ENCODE measurements around the gene DOK7.

DNA sequence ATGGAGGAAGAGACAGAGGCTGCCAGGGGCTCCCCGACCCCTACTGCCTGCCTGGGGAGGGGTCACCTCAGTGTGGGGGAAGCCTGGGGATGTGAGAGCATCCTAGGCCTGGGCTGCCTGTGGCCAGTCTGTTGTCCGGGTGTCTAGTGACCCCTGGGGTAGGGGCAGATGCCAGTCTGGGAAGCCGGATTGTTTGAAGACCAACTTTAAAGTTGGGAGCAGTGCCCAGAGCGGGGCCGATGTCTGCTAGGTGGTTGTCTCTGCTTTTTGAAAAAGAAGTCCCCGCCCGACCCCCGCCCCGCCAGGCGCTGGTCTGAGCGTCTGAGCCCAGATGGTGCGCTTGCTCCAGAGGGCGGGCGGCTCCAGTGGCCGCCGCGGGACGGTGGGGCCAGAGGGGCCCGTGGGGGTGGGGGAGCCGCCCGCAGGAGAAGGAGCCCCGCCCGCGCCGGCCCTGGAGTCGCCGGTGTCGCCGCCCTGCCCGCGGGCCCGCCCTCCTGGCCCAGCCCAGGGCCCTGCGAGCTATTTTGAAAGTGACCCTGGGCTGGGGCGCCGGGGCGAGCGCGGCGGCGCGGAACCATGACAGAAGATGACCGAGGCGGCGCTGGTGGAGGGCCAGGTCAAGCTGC is at the start of gene DOK7:
- TF ChIP-seq, protein P1, sequence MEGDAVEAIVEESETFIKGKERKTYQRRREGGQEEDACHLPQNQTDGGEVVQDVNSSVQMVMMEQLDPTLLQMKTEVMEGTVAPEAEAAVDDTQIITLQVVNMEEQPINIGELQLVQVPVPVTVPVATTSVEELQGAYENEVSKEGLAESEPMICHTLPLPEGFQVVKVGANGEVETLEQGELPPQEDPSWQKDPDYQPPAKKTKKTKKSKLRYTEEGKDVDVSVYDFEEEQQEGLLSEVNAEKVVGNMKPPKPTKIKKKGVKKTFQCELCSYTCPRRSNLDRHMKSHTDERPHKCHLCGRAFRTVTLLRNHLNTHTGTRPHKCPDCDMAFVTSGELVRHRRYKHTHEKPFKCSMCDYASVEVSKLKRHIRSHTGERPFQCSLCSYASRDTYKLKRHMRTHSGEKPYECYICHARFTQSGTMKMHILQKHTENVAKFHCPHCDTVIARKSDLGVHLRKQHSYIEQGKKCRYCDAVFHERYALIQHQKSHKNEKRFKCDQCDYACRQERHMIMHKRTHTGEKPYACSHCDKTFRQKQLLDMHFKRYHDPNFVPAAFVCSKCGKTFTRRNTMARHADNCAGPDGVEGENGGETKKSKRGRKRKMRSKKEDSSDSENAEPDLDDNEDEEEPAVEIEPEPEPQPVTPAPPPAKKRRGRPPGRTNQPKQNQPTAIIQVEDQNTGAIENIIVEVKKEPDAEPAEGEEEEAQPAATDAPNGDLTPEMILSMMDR (IDR thresholded peaks at IDR 0.05; ENCODE audit: low read depth, low read length, missing input control) = no peak
- TF ChIP-seq, protein P2, sequence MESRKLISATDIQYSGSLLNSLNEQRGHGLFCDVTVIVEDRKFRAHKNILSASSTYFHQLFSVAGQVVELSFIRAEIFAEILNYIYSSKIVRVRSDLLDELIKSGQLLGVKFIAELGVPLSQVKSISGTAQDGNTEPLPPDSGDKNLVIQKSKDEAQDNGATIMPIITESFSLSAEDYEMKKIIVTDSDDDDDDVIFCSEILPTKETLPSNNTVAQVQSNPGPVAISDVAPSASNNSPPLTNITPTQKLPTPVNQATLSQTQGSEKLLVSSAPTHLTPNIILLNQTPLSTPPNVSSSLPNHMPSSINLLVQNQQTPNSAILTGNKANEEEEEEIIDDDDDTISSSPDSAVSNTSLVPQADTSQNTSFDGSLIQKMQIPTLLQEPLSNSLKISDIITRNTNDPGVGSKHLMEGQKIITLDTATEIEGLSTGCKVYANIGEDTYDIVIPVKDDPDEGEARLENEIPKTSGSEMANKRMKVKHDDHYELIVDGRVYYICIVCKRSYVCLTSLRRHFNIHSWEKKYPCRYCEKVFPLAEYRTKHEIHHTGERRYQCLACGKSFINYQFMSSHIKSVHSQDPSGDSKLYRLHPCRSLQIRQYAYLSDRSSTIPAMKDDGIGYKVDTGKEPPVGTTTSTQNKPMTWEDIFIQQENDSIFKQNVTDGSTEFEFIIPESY (IDR thresholded peaks at IDR 0.05) = no peak
- TF ChIP-seq, protein P3, sequence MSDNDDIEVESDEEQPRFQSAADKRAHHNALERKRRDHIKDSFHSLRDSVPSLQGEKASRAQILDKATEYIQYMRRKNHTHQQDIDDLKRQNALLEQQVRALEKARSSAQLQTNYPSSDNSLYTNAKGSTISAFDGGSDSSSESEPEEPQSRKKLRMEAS (IDR thresholded peaks at IDR 0.05) = no peak
- TF ChIP-seq GABPA (IDR thresholded peaks at IDR 0.05 in 1 of 2, conservative IDR thresholded peaks at IDR 0.05 in 1 of 2) (no peak), HNF4A (conservative IDR thresholded peaks at IDR 0.05) (no peak)
